Measurements from ENCODE around the gene XRCC5.
"Not testable (repeated sequence)": the region's sequence is repeated elsewhere in the genome, so short reads cannot be mapped to it uniquely, and the experiment has no call there.

XRCC5 gene

GRCh38 chr2:216202626-216203250 is 93.6 kb downstream of the XRCC5 start:
- no peak for TF ChIP-seq CTCF (IDR thresholded peaks at IDR 0.05; ENCODE audit: insufficient read depth, missing control alignments)
- DNase-seq (ENCODE audit: insufficient read length, low spot score) (no peak), FAIRE-seq (no peak)

- no peak for TF ChIP-seq CTCF (IDR thresholded peaks at IDR 0.05; ENCODE audit: insufficient read depth, missing control alignments)
- DNase-seq (ENCODE audit: insufficient read length, low spot score) (no peak), FAIRE-seq (no peak)
Measured at GRCh38 chr2:216205486-216205885, 96.3 kb downstream of the XRCC5 start.

GRCh38 chr2:216206041-216206703 is 97.0 kb downstream of the XRCC5 start:
- FAIRE-seq, result no peak
- TF ChIP-seq CTCF (IDR thresholded peaks at IDR 0.05; ENCODE audit: insufficient read depth, missing control alignments), result no peak
- DNase-seq (ENCODE audit: insufficient read length, low spot score), result no peak

GRCh38 chr2:216206821-216207220 is 97.7 kb downstream of the XRCC5 start:
- FAIRE-seq (no peak), DNase-seq (ENCODE audit: insufficient read length, low spot score) (no peak)
- no peak for TF ChIP-seq CTCF (IDR thresholded peaks at IDR 0.05; ENCODE audit: insufficient read depth, missing control alignments)

- FAIRE-seq; DNase-seq (ENCODE audit: insufficient read length, low spot score): not testable (repeated sequence)
Measured at GRCh38 chr2:216208661-216209060, 99.5 kb downstream of the XRCC5 start.

GRCh38 chr2:216210701-216211540 is 101.8 kb downstream of the XRCC5 start:
- DNase-seq (ENCODE audit: insufficient read length, low spot score) (no peak), FAIRE-seq (peak; percentile 44)
- no peak for TF ChIP-seq CTCF (IDR thresholded peaks at IDR 0.05; ENCODE audit: insufficient read depth, missing control alignments)

- DNase-seq (ENCODE audit: insufficient read length, low spot score), result no peak
- FAIRE-seq, result no peak
- no peak for TF ChIP-seq CTCF (IDR thresholded peaks at IDR 0.05; ENCODE audit: insufficient read depth, missing control alignments)
Measured at GRCh38 chr2:216211614-216212145, 102.5 kb downstream of the XRCC5 start.

Measured in D721Med (cell line).